Ammon's horn (tissue), 1 donor: ENCODE results near the gene SLC35B1.

ENCODE experiments used
- DNase-seq: peaks from one replicate; pipeline ENCODE4 v3.0.0-alpha.2; 2016; ENCODE audit warnings: low spot score

The SLC35B1 gene

DNA sequence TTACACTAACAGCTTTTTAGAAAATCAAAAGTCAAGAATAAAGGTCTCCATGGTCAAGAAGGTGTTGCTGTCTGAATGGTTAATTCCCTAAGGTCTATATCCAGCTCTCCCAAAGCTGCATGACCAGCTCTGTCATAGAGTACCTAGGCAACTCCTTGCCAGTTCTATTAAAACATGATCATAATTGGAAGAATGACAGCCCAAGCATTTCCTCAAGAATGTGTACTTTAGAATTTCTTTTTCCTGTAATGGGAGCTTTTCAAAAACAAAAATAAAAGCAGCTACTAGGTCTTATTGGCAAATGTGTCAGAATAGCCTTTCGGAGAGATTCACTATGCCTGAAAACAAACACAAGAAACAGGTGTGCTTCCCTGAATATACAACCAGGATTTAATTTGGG, 37.8 kb downstream of the SLC35B1 start:
- no peak for DNase-seq

DNA sequence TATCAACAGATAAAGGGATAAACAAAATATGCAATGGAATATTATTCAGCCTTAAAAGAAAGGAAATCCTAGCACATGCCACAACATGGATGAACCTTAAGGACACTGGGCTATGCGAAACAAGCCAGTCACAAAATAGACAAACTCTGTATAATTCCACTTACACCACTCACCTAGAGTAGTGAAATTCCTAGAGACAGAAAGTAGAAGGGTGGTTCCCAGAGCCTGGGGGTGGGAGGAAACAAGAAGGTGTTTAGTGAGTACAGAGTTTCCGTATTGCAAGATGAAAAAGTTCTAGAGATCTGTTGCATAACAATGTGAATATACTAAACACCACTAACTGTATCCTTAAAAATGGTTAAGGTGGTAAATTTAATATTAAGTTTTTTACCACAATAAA, 39.9 kb downstream of the SLC35B1 start:
- DNase-seq, result no peak

- no peak for DNase-seq
Observed at GRCh38 chr17:49664706-49665211, 43.0 kb downstream of the SLC35B1 start.

DNA sequence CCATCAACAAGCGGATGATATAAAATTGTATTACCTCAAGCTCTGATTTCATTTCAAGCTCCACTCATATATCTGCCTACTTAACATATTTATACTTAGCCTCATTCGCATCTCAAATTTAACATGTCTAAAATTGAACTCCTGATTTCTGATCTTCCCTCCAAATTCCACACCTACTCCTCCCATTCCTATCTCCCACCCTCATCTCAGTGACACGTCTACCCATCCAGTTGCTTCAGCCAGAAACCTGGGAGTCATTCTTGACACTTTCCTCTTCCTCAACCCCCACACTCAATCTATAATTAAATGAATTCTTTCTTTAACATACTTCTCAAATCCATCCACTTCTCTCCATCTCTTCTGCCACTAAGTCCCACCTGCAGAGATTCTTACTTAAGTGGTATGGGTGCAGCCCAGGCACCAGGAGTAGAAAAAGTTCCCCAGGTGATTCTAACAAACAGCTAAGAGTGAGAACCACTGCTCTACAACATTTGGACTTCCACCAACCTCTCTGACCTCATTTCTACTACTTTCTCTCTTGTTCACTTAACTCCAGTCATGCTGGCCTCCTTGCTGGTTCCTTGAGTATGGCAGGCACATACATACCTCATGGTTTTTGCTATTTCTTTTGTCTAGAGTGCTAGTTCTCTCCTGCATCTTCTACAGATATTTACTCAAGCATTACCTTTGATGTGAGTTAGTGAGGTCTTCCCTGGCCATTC, 47.9 kb downstream of the SLC35B1 start:
- DNase-seq, result no peak

DNA sequence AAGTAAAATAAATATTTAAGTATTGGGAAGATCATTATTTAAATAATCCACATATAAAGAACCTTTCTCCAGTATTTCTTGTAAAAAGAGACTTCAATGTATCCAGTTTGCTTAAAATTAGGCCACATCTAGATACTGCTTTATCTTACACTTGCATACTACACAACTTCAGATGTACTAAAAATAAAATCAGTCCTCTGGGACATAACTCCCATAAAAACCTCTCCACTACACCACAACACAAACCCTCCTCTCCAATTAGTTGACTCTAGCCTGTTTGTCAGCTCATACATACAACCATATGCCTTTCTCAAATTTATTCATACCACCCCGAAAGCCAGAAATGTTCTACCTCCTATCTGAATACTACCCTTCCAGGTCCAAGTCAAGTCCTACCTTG, 51.5 kb downstream of the SLC35B1 start:
- no peak for DNase-seq
